Bronchial smooth muscle cell (primary cell): ENCODE results near the gene DPH5. TPM values are rescaled to one million over a fixed set of nuclear protein-coding genes. Genes with fewer than 3 reads are reported as not detected.

ENCODE experiments used
- total RNA-seq: library from RNA; depleted of rRNA; stranded (reverse); fragments of >200 nt; gene quantifications from 2 replicates; pipeline ENCODE4 v1.2.1, GENCODE V29; 2014

Gene DPH5, protein sequence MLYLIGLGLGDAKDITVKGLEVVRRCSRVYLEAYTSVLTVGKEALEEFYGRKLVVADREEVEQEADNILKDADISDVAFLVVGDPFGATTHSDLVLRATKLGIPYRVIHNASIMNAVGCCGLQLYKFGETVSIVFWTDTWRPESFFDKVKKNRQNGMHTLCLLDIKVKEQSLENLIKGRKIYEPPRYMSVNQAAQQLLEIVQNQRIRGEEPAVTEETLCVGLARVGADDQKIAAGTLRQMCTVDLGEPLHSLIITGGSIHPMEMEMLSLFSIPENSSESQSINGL
- total RNA-seq, result 27.8 and 36.6 TPM in 2 replicates

DNA sequence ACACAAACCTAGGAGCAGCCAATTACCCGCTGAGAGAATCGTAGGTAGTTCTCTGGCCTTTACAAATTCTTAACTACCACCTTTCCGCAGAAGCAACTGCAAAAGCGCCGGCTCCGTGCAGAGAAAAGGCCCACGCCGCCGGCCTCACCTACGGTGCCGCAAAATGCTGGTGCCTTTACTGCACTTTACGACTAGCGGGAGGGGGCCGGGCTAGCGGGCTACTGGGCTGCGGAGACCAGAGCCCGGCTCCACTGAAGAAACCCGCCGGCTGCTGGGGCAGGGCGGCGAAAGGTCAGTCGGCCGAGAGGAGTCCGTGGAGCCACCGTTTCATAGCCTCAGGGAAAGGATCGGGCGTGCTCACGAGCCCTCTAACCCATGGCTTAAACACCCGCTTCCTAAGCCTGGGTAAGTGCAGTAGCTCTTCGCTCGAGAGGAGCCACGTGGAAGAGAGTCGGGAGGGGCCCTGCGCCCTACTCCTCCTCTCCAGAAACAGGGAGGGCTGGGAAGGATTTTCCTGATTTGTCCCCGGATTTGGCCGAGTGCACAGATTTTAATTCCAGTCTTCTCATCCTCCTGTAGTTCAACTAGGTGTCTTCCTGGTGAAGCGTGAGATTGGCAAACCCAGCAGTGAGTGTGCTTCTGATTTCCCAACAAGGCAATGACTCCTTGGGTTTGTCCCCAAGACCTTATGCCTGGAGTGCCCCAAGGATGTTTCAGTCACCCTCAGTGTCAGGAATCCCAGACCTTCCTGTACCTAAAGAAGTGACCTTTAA, at the start of gene DPH5:
TSS of gene DPH5 (minus strand) at position 128 of the 773 bp plus-strand sequence. CDS start 341 bp downstream, outside the sequence.

Other genes with a start within 250 kb of the DPH5 start
- 16.3 and 32.9 TPM in 2 replicates for gene EXTL2, start 130.9 kb downstream of the DPH5 start, total RNA-seq
- gene SLC30A7, start 129.7 kb downstream of the DPH5 start, total RNA-seq, result 17.3 and 19.4 TPM in 2 replicates
- 3.3 and 26.5 TPM in 2 replicates for gene S1PR1, start 211.2 kb upstream of the DPH5 start, total RNA-seq